Vagina (tissue), 2 donors: ENCODE results near the gene IZUMO1R. TPM values are rescaled to one million over a fixed set of nuclear protein-coding genes. Genes with fewer than 3 reads are reported as not detected.
"Not testable (repeated sequence)": the region's sequence is repeated elsewhere in the genome, so short reads cannot be mapped to it uniquely, and the experiment has no call there.

ENCODE experiments used
- DNase-seq, 2 donors: peaks; one replicate each; pipeline ENCODE4 v3.0.0-alpha.2; 2017; ENCODE audit errors: extremely low spot score in 2 of 2
- H3K27ac ChIP-seq: fragments of 200-600 bp; sonication (generic); one replicate; pipeline ENCODE4 v1.5.1; 2019
- H3K27me3 ChIP-seq: fragments of 200-600 bp; sonication (generic); one replicate; pipeline ENCODE4 v1.5.1; 2019
- H3K36me3 ChIP-seq, 2 donors: fragments of 200-600 bp; sonication (generic); one replicate each; pipeline ENCODE4 v1.5.1; 2017 to 2019
- H3K4me1 ChIP-seq: fragments of 200-600 bp; sonication (generic); one replicate; pipeline ENCODE4 v1.5.1; 2019
- H3K4me3 ChIP-seq, 2 donors: fragments of 200-600 bp; sonication (generic); 1 replicate in 1 of 2; 2 replicates in 1 of 2; pipeline ENCODE4 v1.5.1; 2016 to 2019
- H3K9me3 ChIP-seq: fragments of 200-600 bp; sonication (generic); one replicate; pipeline ENCODE4 v1.5.1; 2019
- POLR2A ChIP-seq, 2 donors: fragments of 450-650 bp; IDR thresholded peaks; one replicate each; pipeline ENCODE4 v1.6.1; 2017; ENCODE audit warnings: antibody characterized with exemption in 2 of 2, mild to moderate bottlenecking in 2 of 2, moderate library complexity in 2 of 2
- POLR2AphosphoS5 ChIP-seq, 2 donors: sonication (generic); formaldehyde crosslinking; IDR thresholded peaks; one replicate each; pipeline ENCODE4 v1.9.0; 2017; ENCODE audit warnings: antibody characterized with exemption in 2 of 2, mild to moderate bottlenecking in 2 of 2, low read depth in 1 of 2; ENCODE audit not compliant: insufficient read depth in 1 of 2
- intact Hi-C: fragments of 100-400 bp; cut with DNase I; formaldehyde crosslinking; loops from one replicate; pipeline ENCODE4 v1.15.1; 2023
- total RNA-seq: library from RNA; depleted of rRNA; stranded (reverse); fragments of >200 nt; gene quantifications from one replicate; pipeline ENCODE4 v1.2.3, GENCODE V29; 2016
- TF ChIP-seq, protein P1 (sequence below), 3 experiments: fragments of 450-650 bp in 2 of 3; fragments of 200-600 bp in 1 of 3; sonication (generic) in 1 of 3; IDR thresholded peaks; one replicate each; pipeline ENCODE4 v1.5.1; 2017 to 2019; ENCODE audit warnings: antibody characterized with exemption in 3 of 3, mild to moderate bottlenecking in 2 of 3, moderate library complexity in 2 of 3

IZUMO1R gene
- total RNA-seq: not detected

DNA sequence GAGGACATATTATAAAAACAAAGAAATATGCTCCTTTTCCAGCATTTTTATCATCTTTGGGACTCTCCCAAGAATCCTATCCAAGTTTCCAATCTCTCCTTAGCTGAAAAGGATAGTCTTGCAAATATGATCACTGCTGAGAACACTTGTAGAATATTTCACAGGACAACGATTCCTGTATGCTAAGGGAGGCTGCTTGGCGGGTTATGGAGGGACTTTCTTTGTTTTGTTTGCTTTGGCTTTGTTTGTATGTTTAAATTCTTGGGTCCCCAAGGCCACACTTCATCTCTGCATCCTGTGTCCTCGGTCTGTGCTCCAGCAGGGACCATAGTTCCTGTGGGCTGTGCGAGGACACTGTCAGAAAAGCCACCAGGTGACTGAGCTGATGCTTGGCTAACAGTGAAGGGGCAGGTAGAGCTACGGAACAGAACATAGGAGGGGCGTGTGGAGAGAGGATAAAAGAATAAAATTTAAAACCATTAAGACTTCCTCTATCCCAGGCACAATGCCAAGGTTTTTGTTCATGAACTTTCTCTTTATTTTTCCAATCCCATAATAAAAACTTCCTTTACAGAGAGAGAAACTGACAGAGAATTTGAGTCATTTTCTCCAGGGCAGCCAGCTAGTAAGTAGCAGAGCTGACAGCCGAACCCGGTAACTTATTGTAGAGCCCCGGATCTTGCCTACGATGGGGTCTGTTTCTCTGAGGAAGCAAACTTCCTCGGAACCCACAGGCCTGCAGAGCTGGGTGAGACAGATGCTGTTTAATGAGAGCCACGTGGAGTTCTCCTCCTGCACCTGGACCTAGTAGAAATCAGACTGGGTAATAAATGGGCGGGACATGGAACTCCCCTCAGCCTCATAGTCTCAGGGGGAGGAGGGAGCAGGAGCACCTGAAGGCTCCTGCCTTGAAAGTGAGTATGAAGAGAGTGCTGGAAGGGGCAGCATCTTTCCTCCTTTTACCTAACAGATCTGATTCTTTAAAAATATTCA lies at the start of gene IZUMO1R:
Gene IZUMO1R, plus strand, starts transcription at position 615 of the 993 bp plus-strand sequence. CDS start 1,057 bp downstream, outside the sequence.
- no peak for DNase-seq
- no peak within 1 kb of the TSS for H3K27ac ChIP-seq
- no peak within 1 kb of the TSS for H3K4me3 ChIP-seq
- peaks cover 13% of the 10 kb centered on the region for H3K4me1 ChIP-seq
- TF ChIP-seq POLR2AphosphoS5 (IDR thresholded peaks at IDR 0.05; ENCODE audit: insufficient read depth in 1 of 2, low read depth in 1 of 2) (no peak), POLR2A (IDR thresholded peaks at IDR 0.05) (no peak)
- TF ChIP-seq, protein P1, sequence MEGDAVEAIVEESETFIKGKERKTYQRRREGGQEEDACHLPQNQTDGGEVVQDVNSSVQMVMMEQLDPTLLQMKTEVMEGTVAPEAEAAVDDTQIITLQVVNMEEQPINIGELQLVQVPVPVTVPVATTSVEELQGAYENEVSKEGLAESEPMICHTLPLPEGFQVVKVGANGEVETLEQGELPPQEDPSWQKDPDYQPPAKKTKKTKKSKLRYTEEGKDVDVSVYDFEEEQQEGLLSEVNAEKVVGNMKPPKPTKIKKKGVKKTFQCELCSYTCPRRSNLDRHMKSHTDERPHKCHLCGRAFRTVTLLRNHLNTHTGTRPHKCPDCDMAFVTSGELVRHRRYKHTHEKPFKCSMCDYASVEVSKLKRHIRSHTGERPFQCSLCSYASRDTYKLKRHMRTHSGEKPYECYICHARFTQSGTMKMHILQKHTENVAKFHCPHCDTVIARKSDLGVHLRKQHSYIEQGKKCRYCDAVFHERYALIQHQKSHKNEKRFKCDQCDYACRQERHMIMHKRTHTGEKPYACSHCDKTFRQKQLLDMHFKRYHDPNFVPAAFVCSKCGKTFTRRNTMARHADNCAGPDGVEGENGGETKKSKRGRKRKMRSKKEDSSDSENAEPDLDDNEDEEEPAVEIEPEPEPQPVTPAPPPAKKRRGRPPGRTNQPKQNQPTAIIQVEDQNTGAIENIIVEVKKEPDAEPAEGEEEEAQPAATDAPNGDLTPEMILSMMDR (IDR thresholded peaks at IDR 0.05): no peak
- H3K36me3 ChIP-seq: no peaks in the 10 kb centered on the region
- H3K27me3 ChIP-seq: no peaks in the 10 kb centered on the region
- no peaks in the 10 kb centered on the region for H3K9me3 ChIP-seq
- intact Hi-C loops: no loop called here

DNA sequence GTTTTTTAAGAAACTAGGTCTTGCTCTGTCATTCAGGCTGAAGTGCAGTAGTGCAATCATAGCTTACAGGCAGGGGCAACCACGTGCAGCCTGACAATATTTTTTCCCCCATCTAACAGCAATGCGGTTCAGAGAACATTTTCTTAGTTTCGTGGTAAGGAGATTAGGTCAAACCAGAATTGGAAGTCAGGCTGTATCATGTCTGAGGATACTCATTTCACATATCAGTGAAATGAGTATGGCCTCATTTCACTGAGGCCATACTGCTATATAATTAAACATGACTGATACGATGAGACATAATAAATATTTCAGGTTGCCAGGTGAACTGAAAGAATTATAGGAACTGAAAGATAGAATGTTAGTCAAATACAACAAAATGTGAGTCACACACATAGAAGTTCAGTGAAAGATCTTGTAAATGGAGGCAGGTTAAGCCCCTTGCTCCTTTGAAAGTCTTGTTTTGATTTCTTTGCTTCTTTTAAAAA lies 32.5 kb upstream of the IZUMO1R start:
- Histone ChIP-seq H3K27ac (no peak overlapping the region), H3K4me3 (no peak overlapping the region), H3K9me3 (no peaks in the 10 kb centered on the region), H3K27me3 (no peaks in the 10 kb centered on the region), H3K4me1 (no peaks in the 10 kb centered on the region), H3K36me3 (no peaks in the 10 kb centered on the region)
- intact Hi-C loops: no loop called here
- DNase-seq: no peak
- TF ChIP-seq POLR2A (IDR thresholded peaks at IDR 0.05): no peak

DNA sequence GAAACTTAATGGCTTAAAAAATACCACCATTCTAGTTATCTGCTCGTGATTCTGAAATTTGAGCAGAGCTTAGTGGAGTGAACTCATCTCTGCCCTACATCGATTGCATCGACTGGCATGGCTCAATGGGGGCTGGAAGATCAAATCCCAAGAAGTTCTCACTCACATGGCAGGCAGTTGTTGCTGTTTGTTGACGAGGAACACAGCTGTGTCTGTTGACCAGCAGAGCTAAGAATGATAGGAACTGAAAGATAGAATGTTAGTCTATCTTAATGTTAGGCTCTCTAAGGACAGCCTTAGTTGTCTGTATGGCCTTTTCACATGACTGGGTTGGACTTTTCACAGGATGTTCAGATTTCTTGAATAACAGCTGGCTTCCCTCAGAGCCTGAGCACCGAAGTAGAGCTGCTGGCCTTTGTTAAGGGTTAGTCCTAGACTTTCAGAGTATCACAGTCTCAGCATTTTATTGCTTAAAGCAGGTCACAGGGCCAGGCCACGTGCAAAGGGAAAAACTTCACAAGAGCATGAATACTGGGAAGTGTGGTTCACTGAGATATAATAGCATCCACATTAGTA lies 31.6 kb upstream of the IZUMO1R start:
- intact Hi-C loops: no loop called here
- no peak for DNase-seq
- H3K36me3 ChIP-seq: no peaks in the 10 kb centered on the region

DNA sequence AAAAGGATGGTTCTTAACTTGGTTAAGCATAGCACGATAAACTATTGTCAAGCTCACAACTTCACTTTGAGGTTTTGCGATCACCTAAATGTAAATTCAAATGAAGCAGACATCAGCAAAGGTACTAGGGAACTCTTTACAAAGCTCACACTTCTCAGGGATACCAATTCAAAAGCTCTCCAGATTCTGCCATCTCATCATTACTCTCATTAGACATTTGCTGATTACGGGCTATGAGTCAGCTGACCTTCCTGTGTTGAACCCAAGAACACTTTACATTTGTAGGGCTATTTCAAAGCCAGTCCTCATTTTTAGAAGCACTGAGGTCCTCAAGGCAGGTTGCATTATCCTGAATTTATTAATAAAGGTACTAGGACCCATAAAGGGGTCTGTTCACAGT lies 28.4 kb upstream of the IZUMO1R start:
- no peaks in the 10 kb centered on the region for H3K4me1 ChIP-seq
- H3K27ac ChIP-seq: no peak overlapping the region
- DNase-seq: no peak
- no peaks in the 10 kb centered on the region for H3K27me3 ChIP-seq
- no peaks in the 10 kb centered on the region for H3K9me3 ChIP-seq
- intact Hi-C loops: no loop called here
- TF ChIP-seq POLR2A (IDR thresholded peaks at IDR 0.05): no peak
- no peak for TF ChIP-seq POLR2AphosphoS5 (IDR thresholded peaks at IDR 0.05; ENCODE audit: insufficient read depth in 1 of 2, low read depth in 1 of 2)
- TF ChIP-seq, protein P1 (IDR thresholded peaks at IDR 0.05): no peak
- no peaks in the 10 kb centered on the region for H3K36me3 ChIP-seq
- H3K4me3 ChIP-seq: no peak overlapping the region

More for the DNA sequence above, 31.6 kb upstream of the IZUMO1R start:
- Histone ChIP-seq H3K27me3 (no peaks in the 10 kb centered on the region), H3K4me1 (no peaks in the 10 kb centered on the region), H3K27ac (no peak overlapping the region), H3K9me3 (no peaks in the 10 kb centered on the region), H3K4me3 (no peak overlapping the region)
- TF ChIP-seq POLR2A (IDR thresholded peaks at IDR 0.05): no peak
- TF ChIP-seq, protein P1 (IDR thresholded peaks at IDR 0.05): no peak
- TF ChIP-seq POLR2AphosphoS5 (IDR thresholded peaks at IDR 0.05; ENCODE audit: insufficient read depth in 1 of 2, low read depth in 1 of 2): no peak

DNA sequence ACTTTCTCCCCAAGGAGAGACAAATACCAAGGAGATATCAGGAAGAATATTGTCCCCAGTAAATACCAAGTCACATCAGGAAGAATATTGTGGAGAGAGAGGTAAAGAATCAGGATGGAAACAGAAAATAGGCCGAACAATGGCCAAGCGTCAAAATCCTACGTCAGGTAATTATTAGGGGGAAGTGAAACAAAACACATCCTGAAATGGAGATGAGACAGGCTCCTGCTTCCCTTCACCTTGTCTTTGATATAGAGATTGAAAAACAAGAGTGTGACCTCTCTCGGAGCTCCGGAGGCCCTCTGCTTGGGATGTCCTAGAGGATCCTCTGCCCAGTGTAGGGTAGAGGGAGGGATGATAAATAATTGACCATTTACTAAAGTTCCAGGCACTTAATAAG lies 27.4 kb upstream of the IZUMO1R start:
- intact Hi-C loops: no loop called here
- no peaks in the 10 kb centered on the region for H3K9me3 ChIP-seq
- no peak for DNase-seq
- no peak for TF ChIP-seq POLR2A (IDR thresholded peaks at IDR 0.05)
- no peak for TF ChIP-seq POLR2AphosphoS5 (IDR thresholded peaks at IDR 0.05; ENCODE audit: insufficient read depth in 1 of 2, low read depth in 1 of 2)
- TF ChIP-seq, protein P1 (IDR thresholded peaks at IDR 0.05): no peak
- H3K36me3 ChIP-seq: no peaks in the 10 kb centered on the region
- H3K27ac ChIP-seq: no peak overlapping the region
- no peaks in the 10 kb centered on the region for H3K27me3 ChIP-seq
- no peak overlapping the region for H3K4me3 ChIP-seq
- H3K4me1 ChIP-seq: no peaks in the 10 kb centered on the region

DNA sequence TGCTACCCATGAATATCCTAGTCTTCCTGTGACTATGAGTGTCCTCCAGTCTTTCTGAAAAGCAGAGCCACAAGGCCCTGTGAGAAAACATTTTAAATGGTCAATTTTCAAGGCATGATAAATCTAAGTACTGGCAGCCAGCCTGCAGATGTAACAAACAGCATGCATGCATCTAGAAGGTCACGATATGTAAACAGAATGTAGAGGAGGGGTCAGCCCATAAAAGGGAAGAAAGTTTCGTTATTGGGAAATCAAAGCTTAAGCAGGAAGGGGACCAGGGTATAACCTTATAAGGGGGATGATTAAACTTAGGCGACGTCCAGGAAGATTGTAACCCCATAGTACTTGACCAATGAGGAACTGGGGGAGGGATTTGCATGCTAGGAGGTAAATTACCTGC lies 26.2 kb upstream of the IZUMO1R start:
- DNase-seq, H3K27ac ChIP-seq, H3K4me3 ChIP-seq, H3K36me3 ChIP-seq, H3K27me3 ChIP-seq, H3K9me3 ChIP-seq, intact Hi-C loops, H3K4me1 ChIP-seq: not testable (repeated sequence)
